Memory B cell (primary cell): Measurements from ENCODE around the gene MT2A.
A peak's percentile ranks its signal among the peaks of the same experiment; 100 is the strongest.

Experiments
- ATAC-seq: fragments of 150-1000 bp; cut with Tn5 transposase; 2 replicates; pipeline ENCODE4 v1.10.0; 2021; ENCODE audit warnings: low read depth, mild to moderate bottlenecking, moderate library complexity
- DNase-seq, 2 donors: peaks; one replicate each; pipeline ENCODE4 v3.0.0; 2022; ENCODE audit warnings: low spot score in 2 of 2
- H3K27ac Mint-ChIP-seq: one replicate; pipeline ENCODE4 v1.8.0; 2022; ENCODE audit warnings: mild to moderate bottlenecking, moderate library complexity, mixed read lengths
- H3K27me3 Mint-ChIP-seq: one replicate; pipeline ENCODE4 v1.8.0; 2022; ENCODE audit warnings: mixed read lengths
- H3K36me3 Mint-ChIP-seq: one replicate; pipeline ENCODE4 v1.8.0; 2022; ENCODE audit warnings: mild to moderate bottlenecking, mixed read lengths
- H3K4me1 Mint-ChIP-seq: one replicate; pipeline ENCODE4 v1.8.0; 2022; ENCODE audit warnings: mixed read lengths
- H3K4me3 Mint-ChIP-seq: one replicate; pipeline ENCODE4 v1.8.0; 2022; ENCODE audit warnings: mild to moderate bottlenecking, moderate library complexity, mixed read lengths
- H3K9me3 Mint-ChIP-seq: one replicate; pipeline ENCODE4 v1.8.0; 2022; ENCODE audit warnings: mixed read lengths

The MT2A gene

GRCh38 chr16:56632848-56633365, 24.5 kb downstream of the MT2A start:
- H3K4me3 Mint-ChIP-seq: peak overlapping the region; percentile 59
- peaks cover 30% of the 10 kb centered on the region for H3K4me1 Mint-ChIP-seq
- DNase-seq: no peak
- H3K36me3 Mint-ChIP-seq: no peaks in the 10 kb centered on the region
- peaks cover 30% of the 10 kb centered on the region for H3K27me3 Mint-ChIP-seq
- no peak overlapping the region for H3K27ac Mint-ChIP-seq
- no peak for ATAC-seq
- H3K9me3 Mint-ChIP-seq: no peaks in the 10 kb centered on the region

- Mint-ChIP-seq H3K9me3 (no peaks in the 10 kb centered on the region), H3K4me3 (no peak overlapping the region), H3K27ac (no peak overlapping the region), H3K27me3 (peaks cover 33% of the 10 kb centered on the region), H3K4me1 (peaks cover 31% of the 10 kb centered on the region), H3K36me3 (no peaks in the 10 kb centered on the region)
- DNase-seq (no peak), ATAC-seq (no peak)
Observed at GRCh38 chr16:56633535-56633934, 25.2 kb downstream of the MT2A start.

GRCh38 chr16:56634715-56635440, 26.5 kb downstream of the MT2A start:
- Mint-ChIP-seq H3K27me3 (peaks cover 35% of the 10 kb centered on the region), H3K9me3 (no peaks in the 10 kb centered on the region), H3K36me3 (no peaks in the 10 kb centered on the region), H3K27ac (no peak overlapping the region), H3K4me3 (peak overlapping the region; percentile 31), H3K4me1 (peaks cover 28% of the 10 kb centered on the region)
- no peak for DNase-seq
- no peak for ATAC-seq

GRCh38 chr16:56635441-56635967, 27.1 kb downstream of the MT2A start:
- Mint-ChIP-seq H3K27me3 (peaks cover 35% of the 10 kb centered on the region), H3K4me3 (peak overlapping the region; percentile 31), H3K27ac (no peak overlapping the region), H3K9me3 (no peaks in the 10 kb centered on the region), H3K4me1 (peaks cover 22% of the 10 kb centered on the region), H3K36me3 (no peaks in the 10 kb centered on the region)
- ATAC-seq: no peak
- no peak for DNase-seq

GRCh38 chr16:56636616-56637413, 28.4 kb downstream of the MT2A start:
- no peak overlapping the region for H3K27ac Mint-ChIP-seq
- H3K4me3 Mint-ChIP-seq: no peak overlapping the region
- H3K36me3 Mint-ChIP-seq: no peaks in the 10 kb centered on the region

GRCh38 chr16:56637814-56638750, 29.7 kb downstream of the MT2A start, which contains the start of gene MT1A:
Gene MT1A (plus strand): TSS chr16:56638666. CDS start chr16:56638739, 73 bp downstream.
- ATAC-seq: peak; percentile 31
- no peak for DNase-seq
- no peaks in the 10 kb centered on the region for H3K36me3 Mint-ChIP-seq
- no peak within 1 kb of the TSS for H3K27ac Mint-ChIP-seq
- H3K9me3 Mint-ChIP-seq: no peaks in the 10 kb centered on the region
- H3K27me3 Mint-ChIP-seq: peaks cover 30% of the 10 kb centered on the region
- peaks cover 20% of the 10 kb centered on the region for H3K4me1 Mint-ChIP-seq
- H3K4me3 Mint-ChIP-seq: peak within 1 kb of the TSS; percentile 43

More at GRCh38 chr16:56636616-56637413, 28.4 kb downstream of the MT2A start:
- no peak for DNase-seq
- H3K27me3 Mint-ChIP-seq: peaks cover 33% of the 10 kb centered on the region
- no peaks in the 10 kb centered on the region for H3K9me3 Mint-ChIP-seq
- no peak for ATAC-seq
- peaks cover 18% of the 10 kb centered on the region for H3K4me1 Mint-ChIP-seq

- H3K27ac Mint-ChIP-seq: no peak overlapping the region
- ATAC-seq: no peak
- no peak overlapping the region for H3K4me3 Mint-ChIP-seq
- peaks cover 29% of the 10 kb centered on the region for H3K27me3 Mint-ChIP-seq
- no peak for DNase-seq
- H3K36me3 Mint-ChIP-seq: no peaks in the 10 kb centered on the region
- no peaks in the 10 kb centered on the region for H3K9me3 Mint-ChIP-seq
- H3K4me1 Mint-ChIP-seq: peaks cover 27% of the 10 kb centered on the region
Observed at GRCh38 chr16:56639045-56639444, 30.7 kb downstream of the MT2A start.

- H3K4me1 Mint-ChIP-seq: peaks cover 25% of the 10 kb centered on the region
- no peaks in the 10 kb centered on the region for H3K9me3 Mint-ChIP-seq
- no peak overlapping the region for H3K27ac Mint-ChIP-seq
- no peak overlapping the region for H3K4me3 Mint-ChIP-seq
- no peak for DNase-seq
- peaks cover 22% of the 10 kb centered on the region for H3K27me3 Mint-ChIP-seq
- no peaks in the 10 kb centered on the region for H3K36me3 Mint-ChIP-seq
- no peak for ATAC-seq
Observed at GRCh38 chr16:56640076-56640475, 31.7 kb downstream of the MT2A start.

- H3K27ac Mint-ChIP-seq: no peak overlapping the region
- H3K4me1 Mint-ChIP-seq: peaks cover 20% of the 10 kb centered on the region
- ATAC-seq: no peak
- H3K9me3 Mint-ChIP-seq: no peaks in the 10 kb centered on the region
- no peak overlapping the region for H3K4me3 Mint-ChIP-seq
- no peaks in the 10 kb centered on the region for H3K36me3 Mint-ChIP-seq
- peaks cover 19% of the 10 kb centered on the region for H3K27me3 Mint-ChIP-seq
- DNase-seq: no peak
Observed at GRCh38 chr16:56641166-56641565, 32.8 kb downstream of the MT2A start.

GRCh38 chr16:56643080-56643778, 34.8 kb downstream of the MT2A start:
- ATAC-seq (peak; percentile 95), DNase-seq (no peak)
- H3K27me3 Mint-ChIP-seq: peaks cover 8% of the 10 kb centered on the region
- H3K36me3 Mint-ChIP-seq: no peaks in the 10 kb centered on the region
- no peak overlapping the region for H3K27ac Mint-ChIP-seq
- peak overlapping the region; percentile 80 for H3K4me3 Mint-ChIP-seq
- H3K4me1 Mint-ChIP-seq: peaks cover 17% of the 10 kb centered on the region
- no peaks in the 10 kb centered on the region for H3K9me3 Mint-ChIP-seq

GRCh38 chr16:56643833-56644232, 35.4 kb downstream of the MT2A start:
- no peaks in the 10 kb centered on the region for H3K9me3 Mint-ChIP-seq
- peak overlapping the region; percentile 80 for H3K4me3 Mint-ChIP-seq
- peaks cover 17% of the 10 kb centered on the region for H3K4me1 Mint-ChIP-seq
- DNase-seq (no peak), ATAC-seq (no peak)
- no peaks in the 10 kb centered on the region for H3K36me3 Mint-ChIP-seq
- no peak overlapping the region for H3K27ac Mint-ChIP-seq
- peaks cover 6% of the 10 kb centered on the region for H3K27me3 Mint-ChIP-seq

GRCh38 chr16:56645311-56645710, 36.9 kb downstream of the MT2A start:
- Mint-ChIP-seq H3K36me3 (no peaks in the 10 kb centered on the region), H3K4me1 (peaks cover 17% of the 10 kb centered on the region), H3K27me3 (peaks cover 10% of the 10 kb centered on the region), H3K4me3 (no peak overlapping the region), H3K9me3 (no peaks in the 10 kb centered on the region), H3K27ac (no peak overlapping the region)
- ATAC-seq (no peak), DNase-seq (no peak)

- Mint-ChIP-seq H3K9me3 (no peaks in the 10 kb centered on the region), H3K4me1 (peaks cover 17% of the 10 kb centered on the region), H3K4me3 (no peak overlapping the region), H3K27ac (no peak overlapping the region), H3K27me3 (peaks cover 10% of the 10 kb centered on the region), H3K36me3 (no peaks in the 10 kb centered on the region)
- ATAC-seq (no peak), DNase-seq (no peak)
Observed at GRCh38 chr16:56645838-56646237, 37.5 kb downstream of the MT2A start.
